HG03460 (cell line): ENCODE results near the gene LRRC3B.

Experiments
- ATAC-seq: cut with Tn5 transposase; IDR thresholded peaks from one replicate; pipeline ENCODE4 v1.9.1; 2021; ENCODE audit not compliant: unreplicated experiment

LRRC3B gene

DNA sequence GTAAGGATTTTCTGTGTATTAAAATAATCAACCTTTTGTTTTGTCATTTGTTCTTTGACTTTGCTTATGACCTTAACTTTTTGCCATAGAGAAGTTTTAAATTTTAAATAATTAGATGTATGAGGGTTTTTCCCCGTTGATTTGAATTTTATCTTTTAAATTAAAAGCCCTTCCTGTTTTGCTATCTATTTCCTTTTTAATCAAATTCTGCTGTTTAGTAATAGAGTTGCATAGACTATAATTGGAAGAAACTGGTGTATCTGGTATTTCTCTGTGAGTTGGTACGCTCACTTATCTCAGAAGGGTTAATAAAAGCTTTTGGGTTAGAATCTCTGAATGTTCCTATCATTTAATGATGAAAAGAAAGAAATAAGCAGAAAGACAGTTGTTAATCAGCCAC, 82.2 kb downstream of the LRRC3B start:
- ATAC-seq: no peak

DNA sequence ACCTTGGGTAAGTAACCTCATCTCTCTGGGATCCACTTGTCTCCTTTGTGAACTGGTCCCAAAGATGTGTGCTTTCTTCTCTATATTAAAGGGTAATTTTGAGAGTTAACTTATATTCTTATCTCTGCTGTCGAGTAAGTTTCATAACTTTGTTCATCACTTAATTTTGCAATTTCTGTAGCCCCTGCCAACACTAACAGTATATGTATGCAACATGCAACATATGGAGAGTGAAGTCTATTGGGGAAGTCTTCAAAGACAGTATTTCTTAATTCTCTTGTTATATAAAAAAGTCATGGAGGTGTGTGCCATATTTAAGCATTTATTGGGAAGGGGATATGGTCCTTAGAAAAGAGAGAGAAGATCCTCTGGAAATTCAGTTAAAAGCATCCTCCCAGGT, 85.9 kb downstream of the LRRC3B start:
- ATAC-seq: no peak

DNA sequence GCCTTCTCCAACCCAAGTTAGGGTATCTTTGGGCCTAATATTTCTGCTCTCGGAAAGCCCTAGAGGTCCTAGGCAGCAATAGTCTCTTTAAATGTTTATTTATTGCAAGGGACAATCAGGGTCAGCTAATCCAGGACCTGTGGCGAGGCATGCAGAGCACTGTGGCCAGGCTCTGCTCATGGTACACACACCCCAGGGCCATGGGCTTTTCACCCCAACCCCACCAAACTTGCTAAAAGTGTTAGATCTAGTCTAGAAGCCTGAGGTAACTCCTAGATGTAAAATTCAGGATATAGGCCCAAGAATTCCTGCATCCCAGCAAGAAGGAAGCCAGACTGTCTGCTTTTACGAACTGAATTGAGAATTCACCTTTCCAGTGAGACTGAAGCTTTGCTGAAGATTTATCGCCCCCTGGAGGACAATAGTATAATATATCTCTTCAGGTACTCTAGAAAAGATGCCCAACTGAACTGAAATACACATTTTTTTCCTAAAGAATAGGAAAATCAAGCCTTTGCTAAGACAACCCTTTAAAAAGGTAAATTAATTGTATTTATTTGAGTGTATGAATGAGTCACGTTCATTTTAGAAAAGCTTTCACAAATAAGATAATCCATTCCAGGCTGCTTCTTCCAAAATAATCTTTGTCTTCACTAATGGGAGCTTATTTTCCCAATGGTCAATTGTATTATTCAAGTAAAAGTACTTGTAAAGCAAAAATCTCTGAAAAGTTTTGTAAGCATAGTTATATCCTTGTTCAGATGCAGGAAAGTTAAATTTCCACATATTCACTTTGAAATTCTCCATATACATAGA, 89.8 kb downstream of the LRRC3B start:
- ATAC-seq: peak; percentile 77

DNA sequence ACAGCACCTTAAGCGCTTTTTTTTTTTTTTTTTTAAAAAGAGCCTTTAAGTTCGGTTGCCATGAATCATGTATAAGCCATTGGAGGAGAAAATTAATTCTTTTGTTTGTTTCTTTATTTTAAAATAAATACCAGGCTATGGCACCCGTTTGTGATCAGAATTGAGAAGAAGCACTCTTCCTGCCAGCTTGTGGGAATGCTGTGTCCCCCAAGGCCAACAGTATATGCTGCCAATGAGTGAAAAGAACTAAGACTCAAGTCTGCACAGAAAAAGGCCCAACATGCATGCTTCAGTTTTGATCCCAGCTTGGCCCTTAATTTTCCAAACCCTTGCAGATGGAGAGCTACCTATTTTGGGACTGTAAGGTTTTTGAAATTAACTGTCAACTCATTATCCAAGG, 90.5 kb downstream of the LRRC3B start:
- ATAC-seq: no peak

DNA sequence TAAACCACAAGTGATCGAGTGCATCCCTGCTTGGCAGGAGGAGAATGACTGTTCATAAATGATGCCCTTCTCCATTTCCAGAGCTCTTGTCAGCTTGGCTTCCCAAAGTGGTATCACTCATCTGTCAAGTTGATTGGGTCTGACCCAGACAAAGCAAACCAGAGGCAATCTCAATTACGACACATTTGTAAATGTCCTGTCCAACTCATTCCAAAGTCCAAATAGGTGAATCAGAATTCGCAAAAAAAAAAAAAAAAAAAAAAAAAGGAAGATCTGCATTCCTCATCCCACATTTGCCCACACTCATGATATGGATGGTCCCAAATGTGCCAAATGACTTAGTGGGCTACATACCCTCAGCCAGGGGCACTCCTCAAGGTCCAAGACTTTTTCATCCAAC, 91.9 kb downstream of the LRRC3B start:
- ATAC-seq: no peak

DNA sequence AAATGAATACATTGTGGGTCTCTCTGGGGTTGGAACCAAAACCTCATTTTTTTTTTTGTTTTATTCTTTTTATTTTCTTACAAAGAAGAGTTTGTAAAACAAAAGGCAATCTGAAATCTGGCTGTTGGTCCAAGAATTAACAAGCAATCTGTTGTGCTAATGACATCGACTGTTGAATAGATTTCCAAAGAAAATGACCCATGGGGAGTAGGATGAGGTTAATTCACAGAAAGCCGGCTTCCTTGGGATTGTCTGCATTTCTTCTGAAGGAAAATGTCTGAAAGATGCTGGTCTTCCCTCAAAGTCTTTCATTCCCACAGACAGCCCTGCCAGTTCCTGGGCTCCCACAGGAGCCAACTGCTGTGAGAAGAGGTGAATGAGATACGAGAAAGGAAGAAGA, 92.9 kb downstream of the LRRC3B start:
- ATAC-seq: no peak

DNA sequence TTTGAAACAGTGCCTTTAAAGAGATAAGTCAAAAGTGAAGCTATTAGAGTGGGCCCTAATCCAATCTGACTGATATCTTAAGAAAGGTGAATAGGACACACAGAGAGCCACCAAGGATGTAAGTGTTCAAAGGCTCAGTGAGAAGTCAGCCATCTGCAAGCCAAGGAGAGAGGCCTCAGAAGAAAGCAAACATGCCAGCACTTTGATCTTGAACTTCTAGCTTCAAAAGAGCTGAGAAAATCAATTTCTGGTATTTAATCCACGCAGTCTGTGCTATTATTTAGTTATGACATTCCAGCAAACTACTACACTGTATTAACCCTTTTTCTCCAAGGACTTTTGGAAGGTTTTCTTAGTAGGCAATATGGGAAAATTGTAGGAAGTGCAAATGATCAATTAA, 95.7 kb downstream of the LRRC3B start:
- ATAC-seq: no peak

DNA sequence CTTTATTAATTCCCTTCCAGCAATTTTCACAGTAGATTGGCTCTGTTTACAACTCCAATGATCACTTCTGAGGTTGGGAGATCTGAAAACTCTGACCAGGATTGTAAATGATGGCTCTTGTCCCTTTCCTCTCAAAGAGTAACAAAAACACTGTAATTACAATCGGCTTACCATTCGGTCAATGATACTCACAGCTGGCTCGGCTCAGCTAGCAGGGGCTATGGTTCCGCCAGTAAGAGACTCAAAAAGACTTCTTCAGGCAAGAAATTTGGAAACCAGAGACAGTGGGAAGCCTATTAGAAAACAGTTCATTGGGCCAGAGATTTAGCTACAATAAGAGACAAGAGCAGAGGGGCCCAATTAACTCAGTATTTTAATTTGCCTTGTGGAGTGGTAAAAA, 96.6 kb downstream of the LRRC3B start:
- ATAC-seq: no peak

DNA sequence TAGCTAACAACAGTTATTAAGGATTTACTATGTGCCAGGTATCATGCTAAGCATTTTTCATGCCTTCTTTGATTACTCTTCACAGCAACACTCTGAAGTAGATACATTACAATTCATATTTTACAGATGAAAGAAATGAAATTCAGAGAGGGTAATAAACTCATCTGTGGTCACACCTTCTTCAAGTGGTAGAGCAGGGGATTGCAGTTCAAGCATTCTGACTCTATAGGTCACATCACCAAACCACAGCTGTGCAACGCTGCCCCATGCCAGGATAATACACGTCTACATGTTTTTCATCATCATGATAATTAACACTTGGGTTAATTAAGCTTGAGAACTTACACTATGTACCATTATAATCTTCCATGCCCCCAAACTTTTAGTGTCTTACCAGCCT, 98.5 kb downstream of the LRRC3B start:
- no peak for ATAC-seq

DNA sequence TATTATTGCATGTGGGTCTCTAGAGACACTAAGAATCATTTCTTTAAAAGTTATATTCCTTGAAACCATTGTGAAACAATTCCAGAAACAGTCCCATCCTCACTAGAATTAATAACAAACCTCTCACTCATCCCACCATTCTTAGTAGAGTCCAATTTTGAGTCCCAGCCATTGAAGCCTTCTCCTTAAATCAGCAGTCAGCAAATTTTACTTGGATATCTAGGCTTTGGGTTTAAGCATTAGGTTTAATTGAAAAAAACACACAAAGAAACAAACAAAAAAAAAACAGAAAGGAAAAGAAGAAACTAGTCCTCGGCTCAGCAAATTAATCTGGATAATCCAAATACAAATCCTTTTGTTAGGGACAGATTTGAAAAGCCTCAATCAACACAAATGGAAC, 109.3 kb downstream of the LRRC3B start:
- ATAC-seq: no peak

DNA sequence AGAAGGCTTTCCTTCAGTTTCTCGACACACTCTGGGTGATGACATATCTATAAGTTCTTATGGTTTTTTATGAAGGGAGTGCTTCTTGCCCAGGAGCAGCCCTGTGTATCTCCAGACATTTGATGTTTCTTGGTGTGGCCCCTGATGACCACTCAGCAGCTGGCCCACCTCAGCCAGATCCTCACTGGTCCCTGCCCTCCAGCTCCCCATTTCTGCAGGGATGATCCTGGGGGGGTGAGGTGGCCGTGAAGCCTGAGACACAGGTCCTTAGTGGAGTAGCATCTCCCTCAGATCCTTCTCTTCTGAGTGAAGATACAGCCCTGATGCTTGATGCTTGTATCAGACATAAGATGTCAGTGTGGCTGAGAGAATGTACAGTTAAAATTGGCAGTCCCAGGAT, 127.7 kb downstream of the LRRC3B start:
- ATAC-seq: no peak

DNA sequence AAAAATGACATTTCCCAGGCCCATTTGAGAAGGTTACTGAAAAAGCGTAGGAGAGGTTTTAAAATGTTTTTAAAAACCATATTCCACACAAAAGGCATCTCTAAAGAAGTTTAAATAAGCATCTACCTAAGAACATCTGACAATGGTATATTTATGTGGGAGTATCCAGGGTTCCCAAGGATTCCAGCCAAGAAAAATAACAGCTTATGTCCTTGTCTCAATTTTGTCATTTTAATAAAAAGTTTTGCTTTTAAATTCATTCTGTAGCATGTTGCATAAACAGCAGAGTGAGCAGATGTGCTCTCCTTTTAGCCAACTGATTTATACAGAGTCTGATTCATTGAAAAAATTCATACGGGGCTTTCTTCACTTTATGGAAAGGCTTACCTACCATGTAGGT, 129.9 kb downstream of the LRRC3B start:
- no peak for ATAC-seq

DNA sequence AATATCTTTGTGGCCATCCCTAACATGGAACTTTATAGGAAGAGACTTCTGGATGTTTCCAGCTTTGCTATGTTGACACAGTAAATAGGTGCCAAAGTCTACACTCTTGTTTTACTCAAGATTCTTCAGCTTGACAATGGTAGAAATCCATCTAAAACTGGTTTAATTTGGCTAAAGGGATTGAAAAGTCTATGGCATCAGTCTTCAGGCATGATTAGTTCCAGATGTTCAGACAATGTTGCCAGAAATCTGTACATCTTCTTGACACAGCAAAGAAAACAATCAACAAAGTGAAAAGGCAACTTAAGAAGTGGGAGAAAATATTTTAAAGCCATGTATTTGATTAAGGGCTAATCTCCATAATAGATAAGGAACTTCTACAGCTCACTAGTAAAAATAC, 130.5 kb downstream of the LRRC3B start:
- ATAC-seq: no peak

DNA sequence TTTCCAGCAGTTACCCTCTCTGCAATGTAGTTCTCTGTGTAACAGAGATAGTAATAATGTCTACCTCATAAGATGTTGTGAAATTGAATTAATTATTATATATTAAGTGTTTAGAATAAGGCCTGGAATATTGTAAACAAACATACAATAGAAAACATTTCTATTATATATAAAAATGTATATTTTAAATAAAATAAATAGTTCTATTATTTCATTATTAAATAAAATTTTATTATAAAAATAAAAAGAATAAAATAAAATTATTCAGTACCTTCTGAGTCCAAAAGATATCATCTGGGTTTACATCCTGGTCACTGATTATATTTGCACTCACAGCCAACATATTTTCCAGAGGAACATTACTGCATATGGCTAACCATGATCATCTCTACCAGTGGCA, 135.4 kb downstream of the LRRC3B start:
- ATAC-seq: no peak
